HG03571 (cell line): Measurements from ENCODE around the gene TMC1.
"Not testable (repeated sequence)": the region's sequence is repeated elsewhere in the genome, so short reads cannot be mapped to it uniquely, and the experiment has no call there.

ENCODE experiments used
- ATAC-seq: cut with Tn5 transposase; IDR thresholded peaks from one replicate; pipeline ENCODE4 v1.9.1; 2021; ENCODE audit not compliant: unreplicated experiment

TMC1 gene

DNA sequence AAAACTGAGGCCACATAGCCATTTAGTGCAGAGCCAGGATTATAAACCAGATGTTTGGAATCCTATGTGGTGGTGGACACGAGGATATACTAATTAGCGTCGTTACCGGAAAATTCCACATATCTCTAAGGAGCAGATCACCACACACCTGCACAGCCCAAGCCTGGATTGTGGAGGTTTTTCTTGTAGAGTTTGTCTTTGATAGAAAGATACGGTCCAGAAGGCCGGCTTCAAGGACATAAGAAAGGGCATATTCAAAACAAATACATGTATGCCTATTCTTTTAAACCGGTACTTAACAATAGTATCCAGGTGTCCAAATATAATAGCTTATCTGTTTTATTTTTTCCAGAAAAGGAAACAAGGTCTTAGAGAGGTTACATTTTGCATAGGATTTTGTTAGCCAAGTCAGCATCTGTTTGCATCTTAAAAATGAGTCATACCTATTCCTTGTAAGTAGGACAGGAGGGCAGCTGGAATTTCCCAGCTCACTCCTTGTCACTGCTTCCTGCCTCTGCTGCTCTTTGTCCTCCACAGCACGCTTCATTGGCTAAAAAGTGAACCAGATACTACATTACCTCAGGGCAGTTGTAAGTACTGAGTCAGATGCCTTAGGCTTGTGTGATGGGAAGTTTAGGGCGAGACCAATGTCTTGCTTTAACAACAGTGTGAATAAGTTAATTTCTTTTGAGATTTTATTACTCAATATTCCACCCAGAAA lies 3.6 kb downstream of the TMC1 start:
- peak; percentile 38 for ATAC-seq

GRCh38 chr9:72526901-72527800 lies 5.7 kb downstream of the TMC1 start:
- ATAC-seq, result peak; percentile 89

DNA sequence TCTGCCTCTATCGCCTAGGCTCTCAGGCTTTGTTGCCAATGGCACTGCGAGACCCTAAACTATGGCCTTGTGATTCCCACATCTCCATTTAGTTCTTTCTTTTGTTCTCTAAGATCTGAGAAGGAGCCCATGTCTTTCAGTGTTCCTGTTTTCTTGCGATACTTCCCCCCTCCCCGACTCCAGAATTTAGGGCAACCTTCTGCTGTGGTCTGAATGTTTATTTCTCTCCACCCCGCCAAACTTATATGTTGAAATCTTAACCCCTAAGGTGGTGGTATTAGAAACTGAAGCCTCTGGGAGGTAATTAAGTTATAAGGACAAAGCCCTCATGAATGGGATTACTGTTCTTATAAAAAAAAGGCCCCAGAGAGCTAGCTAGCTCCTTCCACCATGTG lies 6.4 kb downstream of the TMC1 start:
- no peak for ATAC-seq

DNA sequence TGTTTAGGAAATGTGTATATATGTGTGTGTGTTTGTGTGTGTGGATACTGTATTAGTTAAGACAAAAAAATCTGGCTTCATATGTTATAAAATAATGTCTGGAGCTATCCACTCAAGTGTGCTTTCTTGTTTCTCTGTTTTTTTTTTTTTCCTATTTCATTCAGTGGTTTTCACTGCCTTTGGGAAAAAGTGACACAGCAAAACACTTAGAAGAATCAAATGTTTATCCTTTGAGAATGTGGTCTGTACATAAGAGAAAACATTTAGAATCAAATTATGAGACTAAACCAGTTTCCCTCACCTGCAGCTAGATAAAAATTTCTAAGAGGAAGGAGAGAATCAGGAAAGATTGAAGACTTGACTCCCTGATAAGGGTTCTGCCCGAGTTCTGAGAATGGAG lies 8.1 kb downstream of the TMC1 start:
- no peak for ATAC-seq

- no peak for ATAC-seq
These were observed 11.9 kb downstream of the TMC1 start for GRCh38 chr9:72533322-72533721.

DNA sequence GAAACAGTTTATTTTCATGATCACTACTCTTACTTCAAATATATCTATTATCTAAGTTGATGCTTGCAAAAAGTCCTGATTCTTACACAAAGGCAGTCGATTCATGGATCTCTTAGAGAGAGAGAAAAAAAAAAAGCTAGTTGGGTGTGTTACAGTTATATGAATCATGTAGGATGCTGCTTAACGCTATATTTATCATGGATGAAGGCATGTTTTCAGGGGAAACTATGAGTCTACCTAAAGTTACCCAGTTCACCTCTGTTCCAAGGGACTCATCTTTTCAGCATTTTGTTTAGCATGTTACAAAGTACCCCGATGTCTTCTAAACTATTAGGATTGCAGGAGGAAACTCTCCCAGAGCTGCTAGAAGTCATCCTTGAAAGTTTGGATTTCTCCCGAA lies 13.5 kb downstream of the TMC1 start:
- ATAC-seq, result no peak

- no peak for ATAC-seq
These were observed 15.7 kb downstream of the TMC1 start for GRCh38 chr9:72537011-72537545.

GRCh38 chr9:72537671-72538070 lies 16.3 kb downstream of the TMC1 start:
- ATAC-seq, result no peak

GRCh38 chr9:72538921-72539702 lies 17.7 kb downstream of the TMC1 start:
- ATAC-seq, result no peak

DNA sequence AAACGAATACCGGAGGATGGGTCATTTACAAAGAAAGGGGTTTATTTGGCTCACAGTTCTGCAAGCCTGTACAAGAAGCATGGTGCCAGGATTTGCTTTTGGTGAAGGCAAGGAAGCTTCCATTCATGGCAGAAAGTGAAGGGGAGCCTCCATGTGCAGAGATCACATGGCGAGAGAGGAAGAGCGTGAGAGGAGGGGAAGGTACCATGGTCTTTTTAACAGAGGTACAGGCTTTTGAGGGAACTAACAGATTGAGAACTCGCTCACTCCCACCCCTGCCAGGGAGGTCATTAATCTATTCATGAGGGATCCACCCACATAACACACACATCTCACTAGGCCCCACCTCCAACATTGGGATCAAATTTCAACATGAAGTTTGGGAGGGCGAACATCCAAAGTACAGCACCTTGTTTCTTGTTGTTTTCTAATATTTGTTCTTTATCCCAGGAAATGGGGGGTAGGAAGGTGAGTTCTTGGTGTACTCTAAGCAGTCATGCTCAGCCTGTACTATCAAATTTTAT lies 18.5 kb downstream of the TMC1 start:
- no peak for ATAC-seq

GRCh38 chr9:72540348-72540873 lies 19.0 kb downstream of the TMC1 start:
- ATAC-seq, result no peak

DNA sequence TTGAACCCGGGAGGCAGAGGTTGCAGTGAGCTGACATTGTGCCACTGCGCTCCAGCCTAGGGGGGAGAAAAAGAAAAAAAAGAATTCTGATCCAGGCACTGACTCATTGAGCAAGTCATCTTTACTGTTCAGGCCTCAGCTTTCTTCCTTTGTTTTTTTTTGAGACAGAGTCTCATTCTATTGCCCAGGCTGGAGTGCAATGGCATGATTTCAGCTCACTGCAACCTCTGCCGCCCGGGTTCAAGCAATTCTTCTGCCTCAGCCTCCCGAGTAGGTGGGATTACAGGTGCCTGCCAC lies 21.1 kb downstream of the TMC1 start:
- not testable (repeated sequence) for ATAC-seq

GRCh38 chr9:72542917-72543316 lies 21.5 kb downstream of the TMC1 start:
- no peak for ATAC-seq

- ATAC-seq, result no peak
These were observed 29.9 kb downstream of the TMC1 start for GRCh38 chr9:72551306-72551705.

DNA sequence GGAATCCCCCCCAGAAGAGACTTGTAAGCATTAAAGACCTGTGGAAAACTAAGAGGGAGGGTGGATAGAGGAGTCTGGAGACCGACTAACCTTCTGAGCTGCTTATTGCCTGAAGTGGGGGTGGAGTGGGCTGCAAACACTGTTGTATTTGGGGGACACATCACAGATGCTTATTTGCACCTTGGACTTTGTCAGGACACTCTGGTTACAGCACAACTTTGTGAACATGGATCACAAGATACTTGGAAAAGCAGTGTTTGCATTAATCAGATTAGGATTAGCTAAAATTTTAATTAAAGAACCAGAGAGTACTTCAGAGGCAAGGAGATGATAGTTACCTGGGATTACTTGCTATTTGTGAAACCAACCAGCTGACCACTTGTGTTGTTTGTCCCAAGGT lies 30.9 kb downstream of the TMC1 start:
- no peak for ATAC-seq

DNA sequence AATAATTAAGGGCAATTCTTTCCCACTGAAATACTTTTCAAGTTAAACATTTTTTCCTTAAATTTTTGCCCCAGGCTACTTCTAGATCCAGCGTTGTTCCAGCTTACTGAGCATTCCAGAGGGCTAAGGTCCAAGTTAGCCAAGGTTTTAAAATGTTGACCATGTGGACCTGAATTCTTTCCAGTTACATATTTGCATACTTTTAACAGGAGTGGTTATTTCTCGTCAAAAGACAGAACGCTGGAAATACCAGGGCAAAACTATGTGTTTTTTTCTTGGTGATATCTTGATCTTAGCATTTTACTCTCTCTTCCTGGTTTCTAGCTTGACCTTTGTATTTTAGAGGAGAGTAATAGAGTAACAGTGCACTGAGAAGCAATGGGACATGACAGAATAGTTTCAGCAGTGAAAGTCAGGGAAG lies 32.8 kb downstream of the TMC1 start:
- ATAC-seq, result no peak

- no peak for ATAC-seq
These were observed 36.1 kb downstream of the TMC1 start for GRCh38 chr9:72557549-72557948.

DNA sequence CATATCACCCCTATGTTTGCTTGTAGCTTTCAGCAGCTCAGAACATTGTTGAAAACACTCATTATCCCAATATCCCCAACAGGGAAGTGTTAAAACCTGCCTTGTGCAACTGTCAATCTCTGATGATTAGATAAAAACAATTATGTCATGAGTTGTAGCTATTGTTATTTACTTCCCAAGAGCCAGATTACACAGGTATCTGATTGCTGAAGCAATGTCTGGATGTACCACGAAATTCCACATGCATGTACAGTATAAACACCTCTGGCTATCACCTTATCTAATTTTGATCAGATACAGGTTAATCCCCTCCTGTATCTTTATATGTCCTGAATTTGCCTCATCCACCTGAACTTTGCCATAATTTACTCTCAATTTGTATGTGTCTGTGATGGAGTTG lies 38.7 kb downstream of the TMC1 start:
- ATAC-seq, result no peak

- ATAC-seq, result no peak
These were observed 42.4 kb downstream of the TMC1 start for GRCh38 chr9:72563806-72564205.

DNA sequence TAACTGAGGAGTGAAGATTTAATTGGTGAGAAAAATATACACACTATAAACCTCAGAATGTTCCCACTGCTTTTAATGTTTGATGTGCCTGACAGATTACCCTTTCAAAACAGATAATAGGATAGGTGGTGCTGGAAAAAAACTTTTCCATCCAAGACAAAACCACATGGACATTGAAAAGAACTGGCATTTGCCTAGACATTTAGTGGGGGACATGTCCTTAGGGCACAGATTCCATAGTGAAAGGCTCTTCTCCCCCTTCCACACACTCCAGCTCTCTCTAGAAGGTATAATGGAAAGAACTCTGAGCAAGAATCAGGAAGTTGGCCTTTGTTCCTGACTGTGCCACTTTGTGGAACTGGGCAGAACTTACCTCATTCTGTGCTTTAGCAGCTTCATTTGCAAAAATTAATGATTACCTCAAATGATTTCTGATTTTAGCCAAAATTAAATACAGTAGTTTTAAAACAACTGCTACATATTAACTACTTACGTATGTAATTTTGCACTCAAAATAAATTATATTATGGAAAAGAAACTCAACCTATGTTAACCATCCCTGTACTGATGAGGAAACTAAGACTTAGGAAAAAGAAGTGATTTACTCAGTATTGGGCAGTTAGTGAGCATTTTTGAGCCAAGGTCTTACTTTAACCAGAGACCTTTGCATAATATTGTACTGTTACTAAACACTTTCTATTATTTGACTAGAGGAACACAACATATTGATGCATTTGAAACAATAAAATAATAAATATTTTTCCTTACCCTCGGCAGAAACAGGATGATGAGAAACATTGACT lies 43.3 kb downstream of the TMC1 start:
- ATAC-seq, result no peak
